Rectal smooth muscle tissue (tissue), 1 donor: ENCODE data around the gene POLR1D.
A peak's percentile ranks its signal among the peaks of the same experiment; 100 is the strongest.

Source experiments
- H3K27ac ChIP-seq: one replicate; pipeline ENCODE4 v1.7.0; 2013; ENCODE audit warnings: low read depth, low read length, inconsistent platforms
- H3K27me3 ChIP-seq: one replicate; pipeline ENCODE4 v1.7.0; 2013; ENCODE audit warnings: low read length; ENCODE audit not compliant: control insufficient read depth, insufficient read depth
- H3K36me3 ChIP-seq: one replicate; pipeline ENCODE4 v1.7.0; 2013; ENCODE audit warnings: low read length; ENCODE audit not compliant: control insufficient read depth, insufficient read depth
- H3K4me1 ChIP-seq: one replicate; pipeline ENCODE4 v1.7.0; 2013; ENCODE audit warnings: low read length; ENCODE audit not compliant: control insufficient read depth, insufficient read depth
- H3K4me3 ChIP-seq: one replicate; pipeline ENCODE4 v1.7.0; 2013; ENCODE audit warnings: low read length
- H3K9ac ChIP-seq: one replicate; pipeline ENCODE4 v1.7.0; 2013; ENCODE audit warnings: low read length

The POLR1D gene

DNA sequence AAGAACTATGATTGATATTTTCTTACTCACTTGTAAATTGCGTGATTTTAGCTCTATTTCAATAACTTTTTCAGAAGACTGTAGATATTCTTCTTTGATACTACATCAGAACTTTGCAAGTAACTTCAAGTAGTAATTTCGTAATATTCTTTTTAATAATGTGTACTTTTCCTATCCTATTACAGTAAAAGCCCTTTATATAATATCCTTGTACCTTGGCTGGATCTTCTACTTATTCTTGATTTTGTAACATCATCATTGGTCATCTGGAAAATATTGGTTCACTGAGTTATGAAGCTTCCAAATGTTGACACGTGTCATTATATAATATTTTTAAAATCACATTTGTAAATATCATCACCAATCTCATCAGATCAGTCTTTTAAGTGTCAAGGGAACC, 32.4 kb downstream of the POLR1D start:
- H3K9ac ChIP-seq: no peak overlapping the region
- no peak overlapping the region for H3K4me3 ChIP-seq
- no peak overlapping the region for H3K27ac ChIP-seq
- H3K36me3 ChIP-seq: peaks cover 10% of the 10 kb centered on the region
- no peaks in the 10 kb centered on the region for H3K4me1 ChIP-seq
- H3K27me3 ChIP-seq: no peaks in the 10 kb centered on the region

DNA sequence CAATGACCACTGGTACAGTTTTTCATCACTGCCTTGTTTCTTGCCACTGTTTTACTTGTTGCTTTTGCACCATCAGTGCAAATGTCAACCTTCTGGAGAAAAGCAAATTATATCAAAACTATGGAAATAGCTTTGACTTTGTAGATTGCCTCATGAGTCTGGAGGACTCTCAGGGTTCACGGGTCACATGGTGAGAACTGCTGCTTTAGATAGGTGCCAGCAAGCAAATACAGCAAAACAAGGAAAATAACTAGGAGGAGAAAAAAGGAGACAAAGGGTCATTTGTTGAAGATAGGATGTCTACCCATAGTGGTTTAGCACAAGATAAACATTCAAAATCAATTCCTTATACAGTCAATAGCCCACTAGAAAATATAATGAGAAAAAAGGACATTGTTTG, 33.1 kb downstream of the POLR1D start:
- no peaks in the 10 kb centered on the region for H3K27me3 ChIP-seq
- H3K36me3 ChIP-seq: peaks cover 6% of the 10 kb centered on the region
- no peak overlapping the region for H3K27ac ChIP-seq
- no peak overlapping the region for H3K4me3 ChIP-seq
- no peak overlapping the region for H3K9ac ChIP-seq
- H3K4me1 ChIP-seq: no peaks in the 10 kb centered on the region

DNA sequence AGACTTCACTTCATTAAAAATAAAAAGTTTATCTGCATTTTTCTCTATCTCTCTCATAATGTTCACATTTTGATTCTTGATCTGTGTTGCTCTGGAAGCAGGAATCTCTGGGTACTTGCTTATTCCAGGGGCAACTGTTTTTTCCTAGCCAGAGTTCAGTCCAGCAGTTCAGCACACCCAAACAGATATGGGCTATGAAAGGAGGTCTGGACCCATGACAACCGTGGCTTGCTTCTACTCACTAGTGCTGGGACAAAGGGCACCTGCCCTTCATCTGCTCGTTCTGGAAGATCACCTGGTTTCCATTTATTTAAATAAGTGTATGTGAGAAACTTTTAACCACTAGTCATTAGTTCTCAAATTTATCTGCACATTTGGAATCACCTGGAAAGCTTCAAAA, 36.0 kb downstream of the POLR1D start:
- Histone ChIP-seq H3K9ac (no peak overlapping the region), H3K4me3 (no peak overlapping the region), H3K27ac (no peak overlapping the region), H3K36me3 (peaks cover 4% of the 10 kb centered on the region), H3K27me3 (no peaks in the 10 kb centered on the region), H3K4me1 (no peaks in the 10 kb centered on the region)

- H3K4me1 ChIP-seq: no peaks in the 10 kb centered on the region
- no peak overlapping the region for H3K4me3 ChIP-seq
- H3K27me3 ChIP-seq: no peaks in the 10 kb centered on the region
- no peak overlapping the region for H3K9ac ChIP-seq
- no peak overlapping the region for H3K27ac ChIP-seq
- H3K36me3 ChIP-seq: peaks cover 4% of the 10 kb centered on the region
These were observed 36.9 kb downstream of the POLR1D start for GRCh38 chr13:27658546-27658945.

GRCh38 chr13:27659145-27659865, 37.6 kb downstream of the POLR1D start:
- Histone ChIP-seq H3K9ac (no peak overlapping the region), H3K27me3 (no peaks in the 10 kb centered on the region), H3K4me3 (no peak overlapping the region), H3K4me1 (peaks cover 3% of the 10 kb centered on the region), H3K36me3 (peaks cover 7% of the 10 kb centered on the region), H3K27ac (no peak overlapping the region)

GRCh38 chr13:27660511-27660910, 38.8 kb downstream of the POLR1D start:
- Histone ChIP-seq H3K4me3 (no peak overlapping the region), H3K36me3 (peaks cover 7% of the 10 kb centered on the region), H3K9ac (no peak overlapping the region), H3K27ac (no peak overlapping the region), H3K4me1 (peaks cover 3% of the 10 kb centered on the region), H3K27me3 (no peaks in the 10 kb centered on the region)

DNA sequence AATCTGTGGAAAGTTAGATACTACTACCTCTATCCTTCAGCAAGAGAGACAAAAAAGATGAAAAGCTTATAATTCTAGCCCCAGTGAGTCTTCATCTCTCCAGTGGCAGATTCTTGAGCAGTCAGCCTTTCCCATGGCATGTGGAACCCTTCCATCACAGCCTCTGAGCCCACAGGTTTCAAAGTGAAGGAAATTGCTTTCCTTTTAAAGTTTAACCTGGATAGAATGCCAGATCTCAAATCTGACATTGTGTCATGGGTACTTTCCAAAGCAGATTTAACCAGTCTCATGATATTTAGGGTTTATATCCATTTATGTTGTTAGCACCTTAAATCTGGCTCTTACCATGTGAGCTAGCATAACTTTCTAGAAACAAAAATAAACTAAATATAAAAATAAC, 39.3 kb downstream of the POLR1D start:
- H3K27me3 ChIP-seq: no peaks in the 10 kb centered on the region
- H3K27ac ChIP-seq: no peak overlapping the region
- H3K9ac ChIP-seq: no peak overlapping the region
- H3K4me1 ChIP-seq: peaks cover 3% of the 10 kb centered on the region
- H3K36me3 ChIP-seq: peaks cover 7% of the 10 kb centered on the region
- no peak overlapping the region for H3K4me3 ChIP-seq

GRCh38 chr13:27662738-27663470, 41.2 kb downstream of the POLR1D start:
- Histone ChIP-seq H3K36me3 (peaks cover 11% of the 10 kb centered on the region), H3K4me1 (peaks cover 3% of the 10 kb centered on the region), H3K27ac (no peak overlapping the region), H3K4me3 (no peak overlapping the region), H3K27me3 (no peaks in the 10 kb centered on the region), H3K9ac (no peak overlapping the region)

GRCh38 chr13:27663947-27664346, 42.3 kb downstream of the POLR1D start:
- Histone ChIP-seq H3K27me3 (no peaks in the 10 kb centered on the region), H3K36me3 (peaks cover 11% of the 10 kb centered on the region), H3K27ac (peak overlapping the region; percentile 18), H3K4me3 (no peak overlapping the region), H3K4me1 (peaks cover 5% of the 10 kb centered on the region), H3K9ac (no peak overlapping the region)

DNA sequence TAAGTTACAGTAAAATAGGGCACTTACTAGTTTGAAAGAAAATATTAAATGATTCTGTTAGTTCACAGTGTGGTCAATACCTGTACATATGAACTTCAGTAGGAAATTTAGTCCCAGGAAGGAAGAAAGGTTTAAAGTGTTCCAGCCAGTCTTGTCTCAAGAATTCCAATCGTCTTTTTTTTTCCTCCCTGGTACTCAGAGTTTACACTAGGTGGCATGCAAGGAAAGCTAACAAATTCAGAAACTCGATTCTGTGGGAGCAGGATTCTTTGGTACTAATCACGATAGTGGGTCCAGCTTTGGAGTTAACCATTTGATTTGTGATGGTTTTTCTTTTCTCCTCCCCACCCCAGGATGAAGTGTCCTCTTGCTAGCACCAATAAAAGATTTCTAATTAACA, 43.6 kb downstream of the POLR1D start:
- no peaks in the 10 kb centered on the region for H3K27me3 ChIP-seq
- H3K9ac ChIP-seq: no peak overlapping the region
- H3K27ac ChIP-seq: no peak overlapping the region
- no peak overlapping the region for H3K4me3 ChIP-seq
- peaks cover 5% of the 10 kb centered on the region for H3K4me1 ChIP-seq
- peaks cover 11% of the 10 kb centered on the region for H3K36me3 ChIP-seq

GRCh38 chr13:27665761-27666160, 44.1 kb downstream of the POLR1D start:
- peaks cover 5% of the 10 kb centered on the region for H3K4me1 ChIP-seq
- H3K27ac ChIP-seq: no peak overlapping the region
- H3K4me3 ChIP-seq: no peak overlapping the region
- H3K36me3 ChIP-seq: peaks cover 8% of the 10 kb centered on the region
- H3K9ac ChIP-seq: no peak overlapping the region
- no peaks in the 10 kb centered on the region for H3K27me3 ChIP-seq

DNA sequence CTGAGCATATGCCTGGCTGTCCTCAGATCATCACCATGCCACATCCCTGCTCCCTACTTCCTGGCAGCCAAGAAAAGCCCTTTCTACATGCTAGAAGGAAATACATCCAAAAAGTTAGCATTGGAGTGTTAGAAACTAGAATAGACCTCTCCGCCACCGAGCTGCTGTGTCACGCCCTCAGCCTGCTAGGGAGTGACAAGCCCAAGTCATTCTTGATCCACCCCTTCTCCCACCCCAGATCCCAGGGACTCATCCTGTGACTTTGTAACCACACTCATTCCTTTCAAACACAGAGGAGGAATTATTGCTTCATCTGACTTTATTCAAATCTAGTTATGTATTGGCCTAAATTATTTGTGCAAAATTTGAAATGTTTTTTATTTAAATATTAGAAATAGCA, 45.3 kb downstream of the POLR1D start:
- H3K27me3 ChIP-seq: no peaks in the 10 kb centered on the region
- H3K4me1 ChIP-seq: peaks cover 5% of the 10 kb centered on the region
- peaks cover 8% of the 10 kb centered on the region for H3K36me3 ChIP-seq
- H3K9ac ChIP-seq: no peak overlapping the region
- no peak overlapping the region for H3K27ac ChIP-seq
- no peak overlapping the region for H3K4me3 ChIP-seq

- H3K27me3 ChIP-seq: no peaks in the 10 kb centered on the region
- H3K9ac ChIP-seq: no peak overlapping the region
- peaks cover 5% of the 10 kb centered on the region for H3K4me1 ChIP-seq
- peak overlapping the region; percentile 14 for H3K27ac ChIP-seq
- H3K36me3 ChIP-seq: peaks cover 8% of the 10 kb centered on the region
- H3K4me3 ChIP-seq: no peak overlapping the region
These were observed 46.3 kb downstream of the POLR1D start for GRCh38 chr13:27667946-27668345.
